ENCODE results near the gene NSDHL.

NSDHL gene

DNA sequence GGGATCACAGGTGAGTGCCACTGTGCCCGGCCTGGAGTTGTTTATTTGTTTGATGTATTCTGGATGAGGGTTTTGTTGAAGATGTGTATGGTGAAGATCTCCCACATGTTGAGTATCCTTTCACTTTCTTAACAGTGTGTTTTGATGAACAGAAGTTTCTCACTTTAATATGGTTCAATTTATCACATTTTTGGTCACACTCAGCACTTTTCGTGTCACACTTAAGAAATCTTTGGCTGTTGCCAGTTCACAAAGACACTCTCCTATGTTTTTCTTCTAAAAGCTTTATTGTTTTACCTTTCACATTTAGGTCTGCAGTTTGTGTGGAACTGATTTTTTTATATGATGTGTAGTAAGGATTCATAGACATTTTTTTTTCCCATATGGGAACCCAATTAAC, 50.4 kb downstream of the NSDHL start:
- no peak overlapping the region for H3K27ac ChIP-seq
- TF ChIP-seq, protein P1, sequence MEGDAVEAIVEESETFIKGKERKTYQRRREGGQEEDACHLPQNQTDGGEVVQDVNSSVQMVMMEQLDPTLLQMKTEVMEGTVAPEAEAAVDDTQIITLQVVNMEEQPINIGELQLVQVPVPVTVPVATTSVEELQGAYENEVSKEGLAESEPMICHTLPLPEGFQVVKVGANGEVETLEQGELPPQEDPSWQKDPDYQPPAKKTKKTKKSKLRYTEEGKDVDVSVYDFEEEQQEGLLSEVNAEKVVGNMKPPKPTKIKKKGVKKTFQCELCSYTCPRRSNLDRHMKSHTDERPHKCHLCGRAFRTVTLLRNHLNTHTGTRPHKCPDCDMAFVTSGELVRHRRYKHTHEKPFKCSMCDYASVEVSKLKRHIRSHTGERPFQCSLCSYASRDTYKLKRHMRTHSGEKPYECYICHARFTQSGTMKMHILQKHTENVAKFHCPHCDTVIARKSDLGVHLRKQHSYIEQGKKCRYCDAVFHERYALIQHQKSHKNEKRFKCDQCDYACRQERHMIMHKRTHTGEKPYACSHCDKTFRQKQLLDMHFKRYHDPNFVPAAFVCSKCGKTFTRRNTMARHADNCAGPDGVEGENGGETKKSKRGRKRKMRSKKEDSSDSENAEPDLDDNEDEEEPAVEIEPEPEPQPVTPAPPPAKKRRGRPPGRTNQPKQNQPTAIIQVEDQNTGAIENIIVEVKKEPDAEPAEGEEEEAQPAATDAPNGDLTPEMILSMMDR (IDR thresholded peaks at IDR 0.05) = no peak
- TF ChIP-seq ZFX (IDR thresholded peaks at IDR 0.05; ENCODE audit: borderline replicate concordance) = no peak

DNA sequence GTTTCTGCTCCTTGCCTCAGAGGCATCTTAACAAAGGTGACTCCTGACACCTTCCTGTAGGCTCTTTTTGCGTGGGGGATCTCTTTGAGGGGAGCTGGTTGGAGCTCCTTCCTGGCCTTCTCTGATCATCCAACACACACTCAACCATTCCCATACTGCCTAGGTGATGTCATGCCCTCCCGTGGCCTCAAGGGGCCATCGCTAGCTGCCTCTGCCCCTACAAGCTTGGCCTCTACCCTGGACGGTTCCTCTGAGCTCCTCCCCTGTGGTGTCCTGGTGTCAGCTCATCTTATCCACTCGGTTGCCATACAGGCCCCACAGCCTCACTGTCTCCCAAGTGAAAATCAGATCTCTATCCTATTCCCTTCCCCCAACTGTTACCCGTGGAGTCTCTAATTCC, 53.3 kb downstream of the NSDHL start:
- no peak overlapping the region for H3K27ac ChIP-seq
- TF ChIP-seq ZFX (IDR thresholded peaks at IDR 0.05; ENCODE audit: borderline replicate concordance) = no peak
- TF ChIP-seq, protein P1 (IDR thresholded peaks at IDR 0.05) = no peak

DNA sequence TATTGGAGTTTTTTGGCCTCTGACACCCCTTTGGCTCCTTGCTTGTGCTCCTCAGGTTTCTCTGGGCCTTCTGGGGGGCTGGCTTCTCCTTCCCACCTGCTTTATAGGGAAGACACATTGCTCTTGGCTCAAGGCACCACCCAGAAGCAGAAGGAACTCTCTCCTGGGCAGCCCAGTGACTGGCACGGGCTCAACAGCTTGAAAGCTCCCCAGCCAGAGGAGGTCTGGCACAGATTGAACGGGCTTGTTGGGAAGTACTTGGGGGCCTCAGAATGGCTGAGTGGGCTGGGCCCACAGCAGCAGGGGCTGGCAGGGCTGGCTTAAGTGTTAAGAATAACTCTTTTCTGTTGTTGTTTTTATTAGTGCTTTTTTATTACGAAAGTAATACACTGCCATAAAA, 55.9 kb downstream of the NSDHL start:
- H3K27ac ChIP-seq = no peak overlapping the region
- TF ChIP-seq, protein P1 (IDR thresholded peaks at IDR 0.05) = no peak
- TF ChIP-seq ZFX (IDR thresholded peaks at IDR 0.05; ENCODE audit: borderline replicate concordance) = no peak

DNA sequence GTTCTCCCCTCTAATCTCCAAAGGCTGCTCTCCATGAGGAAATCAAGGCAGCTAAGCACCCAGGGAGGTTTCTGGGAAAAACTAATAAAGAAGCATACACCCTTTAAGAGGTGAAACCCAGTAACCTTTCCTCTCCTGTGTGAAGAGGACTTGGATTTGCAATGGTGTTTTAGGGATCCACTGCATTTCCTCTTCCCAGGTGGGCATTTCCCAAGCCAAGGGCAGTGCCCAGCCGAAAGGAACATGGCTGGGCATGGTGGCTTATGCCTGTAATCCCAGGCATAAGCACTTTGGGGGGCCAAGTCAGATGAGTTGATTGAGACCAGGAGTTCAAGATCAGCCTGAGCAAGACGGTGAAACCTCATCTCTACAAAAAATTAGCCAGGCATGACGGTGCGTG, 61.6 kb downstream of the NSDHL start:
- H3K27ac ChIP-seq = no peak overlapping the region
- TF ChIP-seq, protein P1 (IDR thresholded peaks at IDR 0.05) = no peak
- no peak for TF ChIP-seq ZFX (IDR thresholded peaks at IDR 0.05; ENCODE audit: borderline replicate concordance)

DNA sequence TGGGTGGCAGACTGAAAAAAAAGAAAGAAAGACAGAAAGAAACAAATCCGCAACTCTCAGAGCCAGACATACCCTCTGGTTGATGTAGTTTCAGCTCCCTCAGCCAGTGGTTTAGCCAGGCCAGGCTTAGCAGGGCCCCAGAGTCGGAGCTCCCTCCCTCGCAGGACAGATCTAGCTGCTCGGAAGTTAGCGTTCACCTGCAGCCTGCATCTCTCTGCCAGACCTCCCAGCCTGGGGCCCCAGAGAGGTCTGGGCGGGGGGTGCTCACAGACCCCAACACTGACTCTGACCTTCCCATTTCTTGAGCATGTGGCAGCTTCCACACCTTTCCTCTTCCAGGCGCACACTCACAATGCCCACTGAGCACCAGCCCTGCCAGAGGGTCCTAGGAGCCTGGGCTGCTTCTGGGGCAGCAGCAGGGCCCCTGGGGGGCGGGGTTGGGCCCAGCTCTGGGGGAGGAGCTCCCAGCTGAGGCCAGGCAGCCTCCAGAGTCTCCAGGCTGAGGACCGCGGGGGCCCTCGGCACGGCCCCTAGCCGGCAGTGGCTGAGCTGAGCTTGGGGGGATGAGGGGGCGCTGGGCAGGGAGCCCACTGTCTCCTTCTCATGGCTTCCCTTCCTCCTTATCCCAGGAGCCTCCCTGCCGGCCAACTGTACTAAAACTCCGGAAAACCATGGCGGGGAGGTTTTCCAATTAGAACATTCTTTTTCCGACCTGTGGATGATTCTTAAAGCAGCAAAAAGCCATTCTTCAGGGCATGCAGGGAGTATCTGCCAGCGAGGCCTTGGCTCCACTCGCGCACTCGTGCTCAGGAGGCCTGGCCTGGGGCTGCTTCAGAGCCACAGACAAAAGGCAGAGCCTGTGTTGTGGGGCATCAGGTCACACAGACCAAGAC, 62.4 kb downstream of the NSDHL start:
- TF ChIP-seq, protein P1 (IDR thresholded peaks at IDR 0.05) = no peak
- TF ChIP-seq ZFX (IDR thresholded peaks at IDR 0.05; ENCODE audit: borderline replicate concordance) = no peak
- H3K27ac ChIP-seq = no peak overlapping the region

DNA sequence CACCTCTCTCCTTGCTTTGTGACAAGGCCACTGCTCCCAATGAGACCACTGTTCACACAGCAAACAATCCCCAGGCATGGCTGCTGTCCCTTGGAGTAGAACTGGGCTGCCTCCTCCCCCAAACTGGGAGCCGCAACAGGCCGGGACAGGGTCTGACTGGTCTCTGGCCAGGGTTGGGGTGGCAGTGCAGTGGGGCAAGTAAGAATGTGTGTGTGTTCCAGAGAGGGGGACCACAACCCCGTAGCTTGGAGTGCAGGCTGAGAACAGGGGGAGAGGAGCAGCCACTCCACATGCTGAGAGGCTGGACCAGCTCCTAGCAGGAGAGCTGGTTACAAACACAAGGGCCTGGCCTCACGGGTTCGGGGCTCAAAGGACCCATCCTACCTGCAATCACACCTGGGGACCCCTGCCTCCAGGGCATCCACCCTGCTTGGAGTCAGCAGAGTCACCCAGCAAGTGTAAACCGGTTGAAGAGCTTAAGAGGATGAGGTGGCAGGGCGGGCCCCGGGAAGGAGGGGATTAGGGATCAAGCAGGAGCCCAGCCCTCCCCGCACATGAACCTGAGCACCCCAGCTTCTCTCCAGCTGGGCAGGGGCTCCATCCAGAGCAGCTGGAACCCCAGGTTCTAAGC, 63.2 kb downstream of the NSDHL start:
- TF ChIP-seq, protein P1 (IDR thresholded peaks at IDR 0.05) = no peak
- no peak for TF ChIP-seq ZFX (IDR thresholded peaks at IDR 0.05; ENCODE audit: borderline replicate concordance)
- no peak overlapping the region for H3K27ac ChIP-seq

DNA sequence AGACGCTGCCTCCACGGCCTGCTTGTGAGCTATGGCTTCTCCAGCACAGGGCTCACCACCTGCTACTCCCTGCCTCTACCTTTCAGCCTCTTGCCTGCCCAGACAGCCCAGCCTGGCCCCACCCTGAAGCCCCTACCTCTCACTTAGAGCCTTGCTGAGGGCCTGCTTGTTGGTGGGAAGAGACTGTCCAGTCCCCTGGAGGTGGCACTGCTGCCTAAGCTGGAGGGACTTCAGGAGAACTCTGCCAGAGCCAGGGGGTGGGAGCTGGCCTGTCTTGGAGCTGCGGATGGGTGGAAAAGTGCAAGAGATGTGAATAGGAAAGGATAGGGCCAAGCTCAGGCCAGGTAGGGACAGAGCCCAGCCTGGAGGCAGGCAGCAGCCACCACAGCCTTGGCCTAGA, 64.3 kb downstream of the NSDHL start:
- no peak overlapping the region for H3K27ac ChIP-seq
- no peak for TF ChIP-seq ZFX (IDR thresholded peaks at IDR 0.05; ENCODE audit: borderline replicate concordance)
